SK-N-SH (cell line): ENCODE measurements around the gene EGFLAM. TPM values are rescaled to one million over a fixed set of nuclear protein-coding genes. Genes with fewer than 3 reads are reported as not detected.

Experiments used
- CTCF ChIA-PET: fragments of 300-600, 350-600 bp; formaldehyde crosslinking; extraction: SDS; loops from one replicate; lab custom pipeline; 2021; lab: Yijun Ruan, JAX
- POLR2A ChIA-PET: fragments of 350-600 bp; sonication (Branson Sonifier 250); formaldehyde crosslinking; extraction: SDS; loops from one replicate; lab custom pipeline; 2020; ENCODE audit warnings: antibody characterized with exemption, inconsistent platforms; lab: Yijun Ruan, JAX
- DNase-seq: peaks from one replicate; pipeline ENCODE4 v3.0.0; 2012
- H2AFZ ChIP-seq: fragments of 200-600 bp; sonication (generic); 2 replicates; pipeline ENCODE4 v1.8.1; 2016; ENCODE audit warnings: antibody characterized with exemption, mild to moderate bottlenecking, low read depth
- H3F3A ChIP-seq: fragments of 200-600 bp; sonication (generic); replicated peaks from 2 replicates; pipeline ENCODE3; 2016; ENCODE audit warnings: antibody characterized with exemption, mild to moderate bottlenecking; ENCODE audit not compliant: insufficient read depth
- H3K27ac ChIP-seq, 2 experiments: fragments of 200-500 bp in 1 of 2; fragments of 200-600 bp in 1 of 2; sonication (Bioruptor generic) in 1 of 2; sonication (generic), shearing (Covaris generic) in 1 of 2; 2 replicates each; pipeline versions ENCODE4 v1.5.1 to v1.6.1; 2014 to 2016; ENCODE audit warnings: low read depth in 2 of 2, inconsistent platforms in 1 of 2, low read length in 1 of 2, mild to moderate bottlenecking in 1 of 2, mixed read lengths in 1 of 2
- H3K27me3 ChIP-seq: fragments of 200-600 bp; sonication (generic), shearing (Covaris generic); 2 replicates; pipeline ENCODE4 v1.6.1; 2016; ENCODE audit warnings: mixed run types; ENCODE audit not compliant: insufficient read depth
- H3K36me3 ChIP-seq, 2 experiments: fragments of 200-500 bp in 1 of 2; fragments of 200-600 bp in 1 of 2; sonication (Bioruptor generic) in 1 of 2; sonication (generic) in 1 of 2; replicated peaks in 1 of 2; 2 replicates each; pipeline versions ENCODE3 to v1.5.1; 2014 to 2016; ENCODE audit warnings: low read length in 1 of 2, mild to moderate bottlenecking in 1 of 2; ENCODE audit not compliant: insufficient read depth in 2 of 2, control insufficient read depth in 1 of 2
- H3K4me1 ChIP-seq, 2 experiments: fragments of 200-500 bp in 1 of 2; fragments of 200-600 bp in 1 of 2; sonication (Bioruptor generic) in 1 of 2; sonication (generic), shearing (Covaris generic) in 1 of 2; 2 replicates each; pipeline versions ENCODE4 v1.5.1 to v1.6.1; 2014 to 2016; ENCODE audit warnings: low read depth in 1 of 2, low read length in 1 of 2, mixed run types in 1 of 2; ENCODE audit not compliant: insufficient read depth in 2 of 2, control insufficient read depth in 1 of 2
- H3K4me2 ChIP-seq: fragments of 200-600 bp; sonication (generic), shearing (Covaris generic); 2 replicates; pipeline ENCODE4 v1.6.1; 2017; ENCODE audit warnings: mixed run types
- H3K4me3 ChIP-seq, 2 experiments: fragments of 200-500 bp in 1 of 2; fragments of 200-600 bp in 1 of 2; sonication (Bioruptor generic) in 1 of 2; sonication (generic), shearing (Covaris generic) in 1 of 2; 2 replicates each; pipeline versions ENCODE4 v1.5.1 to v1.8.1; 2014 to 2016; ENCODE audit warnings: low read depth in 2 of 2, inconsistent platforms in 1 of 2, low read length in 1 of 2, mild to moderate bottlenecking in 1 of 2, mixed read lengths in 1 of 2, moderate library complexity in 1 of 2
- H3K79me2 ChIP-seq: fragments of 200-600 bp; sonication (generic); 2 replicates; pipeline ENCODE4 v1.8.1; 2017; ENCODE audit warnings: mild to moderate bottlenecking; ENCODE audit not compliant: insufficient read depth
- H3K9ac ChIP-seq: fragments of 200-600 bp; sonication (generic); 2 replicates; pipeline ENCODE4 v1.6.1; 2017; ENCODE audit warnings: mixed run types
- H3K9me2 ChIP-seq: fragments of 200-600 bp; sonication (generic); 2 replicates; pipeline ENCODE4 v1.6.1; 2017; ENCODE audit warnings: mixed run types
- H3K9me3 ChIP-seq: fragments of 200-600 bp; sonication (generic); 2 replicates; pipeline ENCODE4 v1.6.1; 2017; ENCODE audit warnings: mixed run types, mild to moderate bottlenecking, moderate library complexity
- H4K20me1 ChIP-seq: fragments of 200-600 bp; sonication (generic); 2 replicates; pipeline ENCODE4 v1.6.1; 2017; ENCODE audit warnings: mild to moderate bottlenecking, mixed run types; ENCODE audit not compliant: insufficient read depth
- ELF1 ChIP-seq: IDR thresholded peaks from 2 replicates; pipeline ENCODE4 v1.4.0; 2012
- FOXM1 ChIP-seq: IDR thresholded peaks from 2 replicates; pipeline ENCODE4 v1.4.0; 2012; ENCODE audit warnings: low read depth, mild to moderate bottlenecking
- GABPA ChIP-seq: IDR thresholded peaks from 2 replicates; pipeline ENCODE4 v1.4.0; 2012; ENCODE audit warnings: low read depth, mild to moderate bottlenecking
- GATA2 ChIP-seq: sonication (generic); formaldehyde crosslinking; IDR thresholded peaks from 2 replicates; pipeline ENCODE4 v1.5.0; 2020; ENCODE audit warnings: mild to moderate bottlenecking, missing genetic modification reagents
- JUND ChIP-seq: IDR thresholded peaks from 2 replicates; pipeline ENCODE4 v1.4.0; 2012
- MEF2A ChIP-seq: IDR thresholded peaks from 2 replicates; pipeline ENCODE4 v1.4.0; 2012; ENCODE audit warnings: low read depth, borderline replicate concordance
- NFIC ChIP-seq: IDR thresholded peaks from 2 replicates; pipeline ENCODE4 v1.4.0; 2012; ENCODE audit warnings: borderline replicate concordance
- NRF1 ChIP-seq: IDR thresholded peaks from 2 replicates; pipeline ENCODE4 v1.6.1; 2012; ENCODE audit warnings: low read depth, mild to moderate bottlenecking, low read length
- POLR2AphosphoS5 ChIP-seq: IDR thresholded peaks from 2 replicates; pipeline ENCODE4 v1.6.1; 2012; ENCODE audit warnings: low read depth, low read length
- RAD21 ChIP-seq: IDR thresholded peaks from 2 replicates; pipeline ENCODE4 v1.6.1; 2012; ENCODE audit warnings: mild to moderate bottlenecking, low read length
- SMC3 ChIP-seq: IDR thresholded peaks from 2 replicates; pipeline ENCODE4 v1.6.1; 2012; ENCODE audit warnings: low read depth, low read length, improper control_type of control experiment
- TAF1 ChIP-seq: IDR thresholded peaks from 2 replicates; pipeline ENCODE4 v1.6.1; 2012; ENCODE audit warnings: low read depth, mild to moderate bottlenecking, low read length, moderate library complexity, borderline replicate concordance
- TCF12 ChIP-seq: IDR thresholded peaks from 2 replicates; pipeline ENCODE4 v1.4.0; 2012
- TEAD4 ChIP-seq: IDR thresholded peaks from 2 replicates; pipeline ENCODE4 v1.4.0; 2012; ENCODE audit warnings: mild to moderate bottlenecking, borderline replicate concordance; ENCODE audit not compliant: insufficient read depth
- YY1 ChIP-seq: IDR thresholded peaks from 2 replicates; pipeline ENCODE4 v1.4.0; 2012; ENCODE audit warnings: low read depth, mild to moderate bottlenecking
- WGBS: methylation state at CpG from one replicate; pipeline ENCODE4 v1.1.6; 2017; ENCODE audit warnings: low lambda C conversion rate; 5-methylcytosine and 5-hydroxymethylcytosine counted together
- polyA plus RNA-seq, 3 experiments: library from polyadenylated mRNA; depleted of rRNA; stranded (reverse); fragments of >200 nt; gene quantifications; 2 replicates each; pipeline ENCODE4 v1.2.3, GENCODE V29; 2012
- TF ChIP-seq, protein P1 (sequence below): IDR thresholded peaks from 2 replicates; pipeline ENCODE4 v1.6.1; 2012; ENCODE audit warnings: mild to moderate bottlenecking, low read depth, low read length, moderate library complexity
- TF ChIP-seq, protein P2 (sequence below): IDR thresholded peaks from 2 replicates; pipeline ENCODE4 v1.4.0; 2012; ENCODE audit warnings: low read depth, borderline replicate concordance
- TF ChIP-seq, protein P3 (sequence below): fragments of 200-600 bp; sonication (generic); IDR thresholded peaks from 2 replicates; pipeline ENCODE4 v1.6.1; 2017; ENCODE audit warnings: antibody characterized with exemption, mild to moderate bottlenecking, moderate library complexity
- TF ChIP-seq, protein P4 (sequence below): IDR thresholded peaks from 2 replicates; pipeline ENCODE4; 2012
- TF ChIP-seq, protein P5 (sequence below): IDR thresholded peaks from 2 replicates; pipeline ENCODE4 v1.4.0; 2012; ENCODE audit warnings: low read depth, borderline replicate concordance

The EGFLAM gene
- polyA plus RNA-seq, 1 of the 3 experiments (the other 2 are of a cell fraction): 0.05 TPM

DNA sequence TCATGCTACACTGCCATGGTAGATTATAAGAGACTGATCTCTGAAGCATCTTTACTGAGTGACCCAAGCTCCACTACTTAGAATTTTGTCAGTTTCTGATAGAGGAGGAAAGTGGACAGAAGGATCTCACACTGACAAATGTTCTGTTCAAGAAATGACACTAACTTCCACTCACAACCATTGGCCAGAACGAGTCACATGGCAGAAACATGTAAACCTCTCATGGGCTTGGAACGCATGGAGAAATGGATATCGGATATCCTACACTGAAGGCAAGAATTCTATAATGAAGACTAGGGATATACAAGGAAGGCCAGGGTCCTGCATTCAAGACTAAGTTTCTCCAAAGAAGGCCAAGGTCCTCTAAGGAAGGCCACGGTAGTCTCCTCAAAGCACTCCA, 31.1 kb downstream of the EGFLAM start (continued):
- TF ChIP-seq, protein P1, sequence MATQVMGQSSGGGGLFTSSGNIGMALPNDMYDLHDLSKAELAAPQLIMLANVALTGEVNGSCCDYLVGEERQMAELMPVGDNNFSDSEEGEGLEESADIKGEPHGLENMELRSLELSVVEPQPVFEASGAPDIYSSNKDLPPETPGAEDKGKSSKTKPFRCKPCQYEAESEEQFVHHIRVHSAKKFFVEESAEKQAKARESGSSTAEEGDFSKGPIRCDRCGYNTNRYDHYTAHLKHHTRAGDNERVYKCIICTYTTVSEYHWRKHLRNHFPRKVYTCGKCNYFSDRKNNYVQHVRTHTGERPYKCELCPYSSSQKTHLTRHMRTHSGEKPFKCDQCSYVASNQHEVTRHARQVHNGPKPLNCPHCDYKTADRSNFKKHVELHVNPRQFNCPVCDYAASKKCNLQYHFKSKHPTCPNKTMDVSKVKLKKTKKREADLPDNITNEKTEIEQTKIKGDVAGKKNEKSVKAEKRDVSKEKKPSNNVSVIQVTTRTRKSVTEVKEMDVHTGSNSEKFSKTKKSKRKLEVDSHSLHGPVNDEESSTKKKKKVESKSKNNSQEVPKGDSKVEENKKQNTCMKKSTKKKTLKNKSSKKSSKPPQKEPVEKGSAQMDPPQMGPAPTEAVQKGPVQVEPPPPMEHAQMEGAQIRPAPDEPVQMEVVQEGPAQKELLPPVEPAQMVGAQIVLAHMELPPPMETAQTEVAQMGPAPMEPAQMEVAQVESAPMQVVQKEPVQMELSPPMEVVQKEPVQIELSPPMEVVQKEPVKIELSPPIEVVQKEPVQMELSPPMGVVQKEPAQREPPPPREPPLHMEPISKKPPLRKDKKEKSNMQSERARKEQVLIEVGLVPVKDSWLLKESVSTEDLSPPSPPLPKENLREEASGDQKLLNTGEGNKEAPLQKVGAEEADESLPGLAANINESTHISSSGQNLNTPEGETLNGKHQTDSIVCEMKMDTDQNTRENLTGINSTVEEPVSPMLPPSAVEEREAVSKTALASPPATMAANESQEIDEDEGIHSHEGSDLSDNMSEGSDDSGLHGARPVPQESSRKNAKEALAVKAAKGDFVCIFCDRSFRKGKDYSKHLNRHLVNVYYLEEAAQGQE: no peak

DNA sequence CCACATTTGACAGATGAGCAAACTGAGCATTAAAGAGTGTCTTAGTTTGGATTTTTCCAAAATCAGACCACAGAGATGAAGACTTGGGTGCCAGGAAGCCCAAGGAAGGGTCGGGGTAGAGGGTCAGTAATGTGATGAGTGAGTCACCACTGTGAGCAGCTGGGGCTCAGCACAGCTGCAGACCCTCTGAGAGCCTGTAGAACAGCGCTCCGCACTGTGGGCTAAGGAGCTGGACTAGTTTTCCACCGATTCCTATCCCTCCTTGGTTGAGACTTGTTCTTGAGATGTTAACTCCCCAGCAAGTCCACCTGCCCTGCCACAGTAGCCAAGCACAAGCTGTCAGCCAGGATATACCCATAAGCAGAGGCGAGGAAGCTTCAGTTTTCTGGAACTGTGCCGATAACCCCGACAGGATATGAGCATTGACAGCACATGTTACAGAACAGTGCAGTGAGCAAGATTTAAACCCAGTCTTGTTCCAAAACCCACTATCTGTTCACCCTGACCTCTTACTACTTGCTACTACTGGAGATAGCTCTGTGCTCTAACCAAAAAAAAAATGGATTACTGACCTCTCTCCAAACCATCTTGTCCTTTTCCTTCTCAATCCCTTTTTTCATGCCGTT, 31.8 kb downstream of the EGFLAM start:
- Histone ChIP-seq H3K27me3 (no peaks in the 10 kb centered on the region), H3K4me2 (no peak overlapping the region), H3K9ac (no peak overlapping the region), H3K4me1 (no peaks in the 10 kb centered on the region; a peak in 1 of 4 replicates), H4K20me1 (no peaks in the 10 kb centered on the region), H3K9me3 (no peaks in the 10 kb centered on the region), H3K79me2 (no peaks in the 10 kb centered on the region), H3K27ac (no peak overlapping the region), H3K36me3 (peaks cover 0 to 3% of the 10 kb centered on the region in 2 experiments), H3K4me3 (no peak overlapping the region), H3F3A (no peaks in the 10 kb centered on the region), H3K9me2 (no peaks in the 10 kb centered on the region), H2AFZ (no peak overlapping the region)
- TF ChIP-seq MEF2A (no peak), SMC3 (no peak), GABPA (no peak), NFIC (no peak), ELF1 (no peak), POLR2AphosphoS5 (no peak), TEAD4 (no peak), RAD21 (no peak), FOXM1 (no peak), GATA2 (CRISPR knock-in tag) (no peak), TAF1 (no peak), TCF12 (no peak), JUND (no peak), YY1 (no peak), NRF1 (no peak)
- TF ChIP-seq, protein P2, sequence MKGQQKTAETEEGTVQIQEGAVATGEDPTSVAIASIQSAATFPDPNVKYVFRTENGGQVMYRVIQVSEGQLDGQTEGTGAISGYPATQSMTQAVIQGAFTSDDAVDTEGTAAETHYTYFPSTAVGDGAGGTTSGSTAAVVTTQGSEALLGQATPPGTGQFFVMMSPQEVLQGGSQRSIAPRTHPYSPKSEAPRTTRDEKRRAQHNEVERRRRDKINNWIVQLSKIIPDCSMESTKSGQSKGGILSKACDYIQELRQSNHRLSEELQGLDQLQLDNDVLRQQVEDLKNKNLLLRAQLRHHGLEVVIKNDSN: no peak
- TF ChIP-seq, protein P3, sequence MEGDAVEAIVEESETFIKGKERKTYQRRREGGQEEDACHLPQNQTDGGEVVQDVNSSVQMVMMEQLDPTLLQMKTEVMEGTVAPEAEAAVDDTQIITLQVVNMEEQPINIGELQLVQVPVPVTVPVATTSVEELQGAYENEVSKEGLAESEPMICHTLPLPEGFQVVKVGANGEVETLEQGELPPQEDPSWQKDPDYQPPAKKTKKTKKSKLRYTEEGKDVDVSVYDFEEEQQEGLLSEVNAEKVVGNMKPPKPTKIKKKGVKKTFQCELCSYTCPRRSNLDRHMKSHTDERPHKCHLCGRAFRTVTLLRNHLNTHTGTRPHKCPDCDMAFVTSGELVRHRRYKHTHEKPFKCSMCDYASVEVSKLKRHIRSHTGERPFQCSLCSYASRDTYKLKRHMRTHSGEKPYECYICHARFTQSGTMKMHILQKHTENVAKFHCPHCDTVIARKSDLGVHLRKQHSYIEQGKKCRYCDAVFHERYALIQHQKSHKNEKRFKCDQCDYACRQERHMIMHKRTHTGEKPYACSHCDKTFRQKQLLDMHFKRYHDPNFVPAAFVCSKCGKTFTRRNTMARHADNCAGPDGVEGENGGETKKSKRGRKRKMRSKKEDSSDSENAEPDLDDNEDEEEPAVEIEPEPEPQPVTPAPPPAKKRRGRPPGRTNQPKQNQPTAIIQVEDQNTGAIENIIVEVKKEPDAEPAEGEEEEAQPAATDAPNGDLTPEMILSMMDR: no peak
- TF ChIP-seq, protein P4, sequence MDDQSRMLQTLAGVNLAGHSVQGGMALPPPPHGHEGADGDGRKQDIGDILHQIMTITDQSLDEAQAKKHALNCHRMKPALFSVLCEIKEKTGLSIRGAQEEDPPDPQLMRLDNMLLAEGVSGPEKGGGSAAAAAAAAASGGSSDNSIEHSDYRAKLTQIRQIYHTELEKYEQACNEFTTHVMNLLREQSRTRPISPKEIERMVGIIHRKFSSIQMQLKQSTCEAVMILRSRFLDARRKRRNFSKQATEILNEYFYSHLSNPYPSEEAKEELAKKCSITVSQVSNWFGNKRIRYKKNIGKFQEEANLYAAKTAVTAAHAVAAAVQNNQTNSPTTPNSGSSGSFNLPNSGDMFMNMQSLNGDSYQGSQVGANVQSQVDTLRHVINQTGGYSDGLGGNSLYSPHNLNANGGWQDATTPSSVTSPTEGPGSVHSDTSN: no peak
- TF ChIP-seq, protein P5, sequence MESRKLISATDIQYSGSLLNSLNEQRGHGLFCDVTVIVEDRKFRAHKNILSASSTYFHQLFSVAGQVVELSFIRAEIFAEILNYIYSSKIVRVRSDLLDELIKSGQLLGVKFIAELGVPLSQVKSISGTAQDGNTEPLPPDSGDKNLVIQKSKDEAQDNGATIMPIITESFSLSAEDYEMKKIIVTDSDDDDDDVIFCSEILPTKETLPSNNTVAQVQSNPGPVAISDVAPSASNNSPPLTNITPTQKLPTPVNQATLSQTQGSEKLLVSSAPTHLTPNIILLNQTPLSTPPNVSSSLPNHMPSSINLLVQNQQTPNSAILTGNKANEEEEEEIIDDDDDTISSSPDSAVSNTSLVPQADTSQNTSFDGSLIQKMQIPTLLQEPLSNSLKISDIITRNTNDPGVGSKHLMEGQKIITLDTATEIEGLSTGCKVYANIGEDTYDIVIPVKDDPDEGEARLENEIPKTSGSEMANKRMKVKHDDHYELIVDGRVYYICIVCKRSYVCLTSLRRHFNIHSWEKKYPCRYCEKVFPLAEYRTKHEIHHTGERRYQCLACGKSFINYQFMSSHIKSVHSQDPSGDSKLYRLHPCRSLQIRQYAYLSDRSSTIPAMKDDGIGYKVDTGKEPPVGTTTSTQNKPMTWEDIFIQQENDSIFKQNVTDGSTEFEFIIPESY: no peak
- ChIA-PET POLR2A (no interaction called here), CTCF (interaction anchor here (1.8 kb wide), 1 partner anchor 25 kb away, joined by 11 read pairs; no protein-coding TSS in a partner anchor)
- WGBS: 48% methylated on average over 8 of the region's 8 CpGs
- DNase-seq: no peak
